Measurements from ENCODE around the gene ZMAT5. TPM values are rescaled to one million over a fixed set of nuclear protein-coding genes. Genes with fewer than 3 reads are reported as not detected.

Gene ZMAT5
- total and polyA plus RNA-seq, 2 of the 13 experiments (the other 11 are each of a cell fraction or from before 2014, with no cell fraction given) = 20.7 to 27.8 TPM

DNA sequence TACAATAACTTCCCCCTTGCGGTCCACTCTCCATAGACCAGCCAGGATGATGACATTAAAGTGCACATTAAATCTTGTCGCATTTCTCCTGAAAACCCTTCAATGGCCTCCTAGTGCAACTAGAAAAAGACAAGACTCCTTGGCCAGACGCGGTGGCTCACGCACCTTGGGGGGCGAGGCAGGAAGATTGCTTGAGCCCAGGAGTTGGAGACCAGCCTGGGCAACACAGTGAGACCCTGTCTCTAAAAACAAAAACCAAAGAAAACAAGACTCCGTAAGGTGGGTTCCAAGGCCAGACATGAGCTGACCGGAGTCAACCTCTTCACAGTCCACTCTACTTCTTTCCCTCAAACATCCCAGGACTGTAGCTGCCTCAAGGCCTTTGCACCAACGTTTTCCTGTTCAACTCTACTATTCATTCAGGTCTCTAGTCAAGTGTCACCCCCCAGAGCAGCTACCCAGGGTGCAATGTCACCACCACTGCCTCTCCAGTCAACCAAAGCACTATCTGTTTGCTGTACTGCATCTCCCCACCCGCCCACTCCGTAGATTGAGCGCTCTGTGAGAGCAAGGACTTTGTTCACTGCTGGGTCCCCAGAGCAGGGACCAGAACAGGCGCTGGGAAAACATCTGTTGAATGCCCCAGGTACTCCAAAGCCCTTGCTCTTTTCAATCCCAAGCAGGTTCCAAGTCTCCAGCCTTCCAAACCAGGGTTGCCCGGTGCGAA, 739 bp downstream of the ZMAT5 start:
- no peaks in the 10 kb centered on the region for H3K9me3 ChIP-seq (ENCODE audit: low read length)
- peak overlapping the region; percentile 69 to 95 (median 80) for H3K4me3 ChIP-seq (replicated peaks in 1 of 3; ENCODE audit: insufficient read depth in 1 of 3, low read depth in 2 of 3, low read length in 3 of 3)
- WGBS (ENCODE audit: low lambda C conversion rate) = 47% methylated on average over 12 of the region's 15 CpGs
- ChIA-PET CTCF (ENCODE audit: low intra/inter-chr PET ratio, low total read pairs) (no interaction called here), POLR2A (interaction anchor here (0.8 to 2.2 kb wide), 20 partner anchors 9 to 658 kb away, joined by 3 to 31 read pairs (median 4); partner anchors contain the start of genes ASCC2 and TBC1D10A)
- peak overlapping the region; percentile 57 for H2AFZ ChIP-seq (ENCODE audit: low read length)
- intact Hi-C loops (cut with micrococcal nuclease; ENCODE audit: unreplicated experiment) (loop anchor here (1.0 to 2.0 kb wide), 2 partner anchors 72 to 117 kb away; partner anchors contain the start of genes ASCC2 and MTMR3), in situ Hi-C loops (cut with HindIII; ENCODE audit: extremely low pct_ligation_motif_present, low pct_unique_long_range_greater_than_20kb) (no loop called here)
- peaks cover 52% of the 10 kb centered on the region for H3K4me1 ChIP-seq (ENCODE audit: insufficient read depth, low read length)
- DNase-seq (ENCODE audit: low spot score) (peak; percentile 81), ATAC-seq (peak; percentile 89), FAIRE-seq (peak; percentile 86)
- peaks cover 0 to 4% of the 10 kb centered on the region in 2 experiments; a peak in 1 of 5 replicates for H3K27me3 ChIP-seq (ENCODE audit: control insufficient read depth in 1 of 2, insufficient read depth in 2 of 2, low read length in 2 of 2)
- no peaks in the 10 kb centered on the region for H3K36me3 ChIP-seq (replicated peaks in 1 of 2; ENCODE audit: control insufficient read depth in 1 of 2, insufficient read depth in 2 of 2, low read length in 2 of 2)
- H3K79me2 ChIP-seq (ENCODE audit: insufficient read depth, low read length) = peaks cover 33% of the 10 kb centered on the region
- H4K20me1 ChIP-seq (ENCODE audit: insufficient read depth, low read length) = no peaks in the 10 kb centered on the region
- BruUV-seq (replicated peaks) = TSS peak; percentile 73
- peak overlapping the region; percentile 88 for H3K27ac ChIP-seq (ENCODE audit: extremely low read length, insufficient read depth, low read length)
- H3K4me2 ChIP-seq (ENCODE audit: low read depth, low read length) = peak overlapping the region; percentile 87
- H3K9ac ChIP-seq (ENCODE audit: insufficient read depth, low read depth, low read length) = peak overlapping the region; percentile 94
- no peak for TF ChIP-seq ZNF672 (CRISPR knock-in tag; IDR thresholded peaks at IDR 0.05)
- TF ChIP-seq HMG20B (CRISPR knock-in tag; conservative IDR thresholded peaks at IDR 0.05) = no peak
- no peak for TF ChIP-seq ADNP (CRISPR knock-in tag; IDR thresholded peaks at IDR 0.05)
- no peak for TF ChIP-seq MIER3 (CRISPR knock-in tag; IDR thresholded peaks at IDR 0.05; ENCODE audit: borderline replicate concordance)
- TF ChIP-seq ZNF883 (CRISPR knock-in tag; IDR thresholded peaks at IDR 0.05; ENCODE audit: not compliant biosample characterization) = no peak
- TF ChIP-seq SPEN (CRISPR knock-in tag; IDR thresholded peaks at IDR 0.05; ENCODE audit: low read depth) = no peak
- no peak for TF ChIP-seq ZNF556 (CRISPR knock-in tag; IDR thresholded peaks at IDR 0.05; ENCODE audit: borderline replicate concordance)
- TF ChIP-seq EHMT2 (IDR thresholded peaks at IDR 0.05; ENCODE audit: borderline replicate concordance, low read depth, low read length) = no peak
- TF ChIP-seq ZNF772 (CRISPR knock-in tag; IDR thresholded peaks at IDR 0.05) = 0 out of 2 replicates have a peak, but pooled peaks have one; percentile 1
- no peak for TF ChIP-seq ZFP36 (IDR thresholded peaks at IDR 0.05; ENCODE audit: borderline replicate concordance, low read depth, low read length, partially characterized antibody)
- no peak for TF ChIP-seq FOXA3 (CRISPR knock-in tag; IDR thresholded peaks at IDR 0.05)
- TF ChIP-seq RFX1 (IDR thresholded peaks at IDR 0.05) = no peak
- no peak for TF ChIP-seq ZNF337 (CRISPR knock-in tag; IDR thresholded peaks at IDR 0.05; ENCODE audit: borderline replicate concordance, low read depth)
- no peak for TF ChIP-seq YY1 (IDR thresholded peaks at IDR 0.05; ENCODE audit: insufficient read depth, insufficient replicate concordance, low read depth, low read length)
- TF ChIP-seq, protein P1, sequence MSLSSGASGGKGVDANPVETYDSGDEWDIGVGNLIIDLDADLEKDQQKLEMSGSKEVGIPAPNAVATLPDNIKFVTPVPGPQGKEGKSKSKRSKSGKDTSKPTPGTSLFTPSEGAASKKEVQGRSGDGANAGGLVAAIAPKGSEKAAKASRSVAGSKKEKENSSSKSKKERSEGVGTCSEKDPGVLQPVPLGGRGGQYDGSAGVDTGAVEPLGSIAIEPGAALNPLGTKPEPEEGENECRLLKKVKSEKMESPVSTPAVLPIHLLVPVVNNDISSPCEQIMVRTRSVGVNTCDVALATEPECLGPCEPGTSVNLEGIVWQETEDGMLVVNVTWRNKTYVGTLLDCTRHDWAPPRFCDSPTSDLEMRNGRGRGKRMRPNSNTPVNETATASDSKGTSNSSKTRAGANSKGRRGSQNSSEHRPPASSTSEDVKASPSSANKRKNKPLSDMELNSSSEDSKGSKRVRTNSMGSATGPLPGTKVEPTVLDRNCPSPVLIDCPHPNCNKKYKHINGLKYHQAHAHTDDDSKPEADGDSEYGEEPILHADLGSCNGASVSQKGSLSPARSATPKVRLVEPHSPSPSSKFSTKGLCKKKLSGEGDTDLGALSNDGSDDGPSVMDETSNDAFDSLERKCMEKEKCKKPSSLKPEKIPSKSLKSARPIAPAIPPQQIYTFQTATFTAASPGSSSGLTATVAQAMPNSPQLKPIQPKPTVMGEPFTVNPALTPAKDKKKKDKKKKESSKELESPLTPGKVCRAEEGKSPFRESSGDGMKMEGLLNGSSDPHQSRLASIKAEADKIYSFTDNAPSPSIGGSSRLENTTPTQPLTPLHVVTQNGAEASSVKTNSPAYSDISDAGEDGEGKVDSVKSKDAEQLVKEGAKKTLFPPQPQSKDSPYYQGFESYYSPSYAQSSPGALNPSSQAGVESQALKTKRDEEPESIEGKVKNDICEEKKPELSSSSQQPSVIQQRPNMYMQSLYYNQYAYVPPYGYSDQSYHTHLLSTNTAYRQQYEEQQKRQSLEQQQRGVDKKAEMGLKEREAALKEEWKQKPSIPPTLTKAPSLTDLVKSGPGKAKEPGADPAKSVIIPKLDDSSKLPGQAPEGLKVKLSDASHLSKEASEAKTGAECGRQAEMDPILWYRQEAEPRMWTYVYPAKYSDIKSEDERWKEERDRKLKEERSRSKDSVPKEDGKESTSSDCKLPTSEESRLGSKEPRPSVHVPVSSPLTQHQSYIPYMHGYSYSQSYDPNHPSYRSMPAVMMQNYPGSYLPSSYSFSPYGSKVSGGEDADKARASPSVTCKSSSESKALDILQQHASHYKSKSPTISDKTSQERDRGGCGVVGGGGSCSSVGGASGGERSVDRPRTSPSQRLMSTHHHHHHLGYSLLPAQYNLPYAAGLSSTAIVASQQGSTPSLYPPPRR (CRISPR knock-in tag; IDR thresholded peaks at IDR 0.05; ENCODE audit: borderline replicate concordance) = no peak
- TF ChIP-seq BHLHE40 (IDR thresholded peaks at IDR 0.05; ENCODE audit: low read length) = no peak
- TF ChIP-seq ZNF207 (IDR thresholded peaks at IDR 0.05; ENCODE audit: borderline replicate concordance) = no peak
- TF ChIP-seq NFRKB (IDR thresholded peaks at IDR 0.05) = no peak
- no peak for TF ChIP-seq ZKSCAN1 (IDR thresholded peaks at IDR 0.05; ENCODE audit: low read length)
- no peak for TF ChIP-seq ZNF101 (CRISPR knock-in tag; IDR thresholded peaks at IDR 0.05; ENCODE audit: borderline replicate concordance, low read depth)
- TF ChIP-seq ZIK1 (CRISPR knock-in tag; IDR thresholded peaks at IDR 0.05; ENCODE audit: borderline replicate concordance, low read depth) = no peak
